Stomach (tissue), 4 donors: ENCODE measurements around the gene C22orf23.

Source experiments
- CTCF ChIP-seq, 7 experiments: fragments of 450-650 bp in 4 of 7; fragments of 200-600 bp in 3 of 7; sonication (generic) in 3 of 7; IDR thresholded peaks; one replicate each; pipeline ENCODE4 v1.5.1; 2016 to 2019; ENCODE audit warnings: antibody characterized with exemption in 7 of 7, control low read depth in 2 of 7, mild to moderate bottlenecking in 1 of 7
- POLR2A ChIP-seq, 4 donors: fragments of 450-650 bp; IDR thresholded peaks; one replicate each; pipeline ENCODE4 v1.6.1; 2016; ENCODE audit warnings: antibody characterized with exemption in 4 of 4, control low read depth in 2 of 4, mild to moderate bottlenecking in 1 of 4, moderate library complexity in 1 of 4

- TF ChIP-seq CTCF (IDR thresholded peaks at IDR 0.05) (no peak), POLR2A (IDR thresholded peaks at IDR 0.05) (no peak)
Measured at GRCh38 chr22:37959231-37959825, 5.9 kb upstream of the C22orf23 start.
